ENCODE data around the gene MDH1B. TPM values are rescaled to one million over a fixed set of nuclear protein-coding genes. Genes with fewer than 3 reads are reported as not detected.

The MDH1B gene
- total RNA-seq, 1 donor from 2014 or later: 0.25 TPM

- Mint-ChIP-seq H3K27me3 (ENCODE audit: low read depth) (peaks cover 11% of the 10 kb centered on the region), H3K9me3 (no peaks in the 10 kb centered on the region), H3K27ac (no peak overlapping the region), H3K36me3 (ENCODE audit: low read depth) (no peaks in the 10 kb centered on the region), H3K4me3 (ENCODE audit: low read depth) (no peak overlapping the region), H3K4me1 (ENCODE audit: low read depth) (peaks cover 4% of the 10 kb centered on the region)
- no peak for DNase-seq (ENCODE audit: low spot score)
- intact Hi-C loops (cut with micrococcal nuclease): no loop called here
These were observed 63.0 kb downstream of the MDH1B start for GRCh38 chr2:206701952-206702605.

GRCh38 chr2:206700156-206700555 lies 65.0 kb downstream of the MDH1B start:
- no peak overlapping the region for H3K27ac Mint-ChIP-seq
- H3K36me3 Mint-ChIP-seq (ENCODE audit: low read depth): no peaks in the 10 kb centered on the region
- H3K27me3 Mint-ChIP-seq (ENCODE audit: low read depth): peaks cover 14% of the 10 kb centered on the region
- peaks cover 4% of the 10 kb centered on the region for H3K4me1 Mint-ChIP-seq (ENCODE audit: low read depth)
- no peak overlapping the region for H3K4me3 Mint-ChIP-seq (ENCODE audit: low read depth)
- no peaks in the 10 kb centered on the region for H3K9me3 Mint-ChIP-seq
- no peak for DNase-seq (ENCODE audit: low spot score)
- intact Hi-C loops (cut with micrococcal nuclease): no loop called here

GRCh38 chr2:206698811-206699210 lies 66.3 kb downstream of the MDH1B start:
- Mint-ChIP-seq H3K36me3 (ENCODE audit: low read depth) (no peaks in the 10 kb centered on the region), H3K4me1 (ENCODE audit: low read depth) (peaks cover 4% of the 10 kb centered on the region)

GRCh38 chr2:206696910-206697309 lies 68.2 kb downstream of the MDH1B start:
- H3K9me3 Mint-ChIP-seq: no peaks in the 10 kb centered on the region
- no peak overlapping the region for H3K4me3 Mint-ChIP-seq (ENCODE audit: low read depth)
- peaks cover 16% of the 10 kb centered on the region for H3K27me3 Mint-ChIP-seq (ENCODE audit: low read depth)
- no peak overlapping the region for H3K27ac Mint-ChIP-seq
- DNase-seq (ENCODE audit: low spot score): no peak
- no peaks in the 10 kb centered on the region for H3K36me3 Mint-ChIP-seq (ENCODE audit: low read depth)
- peaks cover 4% of the 10 kb centered on the region for H3K4me1 Mint-ChIP-seq (ENCODE audit: low read depth)
- intact Hi-C loops (cut with micrococcal nuclease): no loop called here

More at GRCh38 chr2:206698811-206699210, 66.3 kb downstream of the MDH1B start:
- Mint-ChIP-seq H3K9me3 (no peaks in the 10 kb centered on the region), H3K27me3 (ENCODE audit: low read depth) (peaks cover 14% of the 10 kb centered on the region), H3K4me3 (ENCODE audit: low read depth) (no peak overlapping the region), H3K27ac (no peak overlapping the region)
- DNase-seq (ENCODE audit: low spot score): no peak
- intact Hi-C loops (cut with micrococcal nuclease): no loop called here

- H3K27ac Mint-ChIP-seq: no peak overlapping the region
- intact Hi-C loops (cut with micrococcal nuclease): loop anchor here (2.0 to 5.0 kb wide), 3 partner anchors 87 to 781 kb away; no protein-coding TSS in a partner anchor
- no peaks in the 10 kb centered on the region for H3K9me3 Mint-ChIP-seq
- DNase-seq (ENCODE audit: low spot score): no peak
- H3K4me3 Mint-ChIP-seq (ENCODE audit: low read depth): no peak overlapping the region
- no peaks in the 10 kb centered on the region for H3K4me1 Mint-ChIP-seq (ENCODE audit: low read depth)
- no peaks in the 10 kb centered on the region for H3K36me3 Mint-ChIP-seq (ENCODE audit: low read depth)
- H3K27me3 Mint-ChIP-seq (ENCODE audit: low read depth): peaks cover 16% of the 10 kb centered on the region
These were observed 71.6 kb downstream of the MDH1B start for GRCh38 chr2:206693399-206694137.

GRCh38 chr2:206692971-206693370 lies 72.2 kb downstream of the MDH1B start:
- H3K4me1 Mint-ChIP-seq (ENCODE audit: low read depth): no peaks in the 10 kb centered on the region
- H3K27me3 Mint-ChIP-seq (ENCODE audit: low read depth): peaks cover 16% of the 10 kb centered on the region
- no peak for DNase-seq (ENCODE audit: low spot score)
- no peaks in the 10 kb centered on the region for H3K9me3 Mint-ChIP-seq
- H3K36me3 Mint-ChIP-seq (ENCODE audit: low read depth): no peaks in the 10 kb centered on the region
- H3K4me3 Mint-ChIP-seq (ENCODE audit: low read depth): no peak overlapping the region
- intact Hi-C loops (cut with micrococcal nuclease): loop anchor here (2.0 to 5.0 kb wide), 2 partner anchors 289 to 782 kb away; no protein-coding TSS in a partner anchor
- H3K27ac Mint-ChIP-seq: no peak overlapping the region

GRCh38 chr2:206688990-206689389 lies 76.1 kb downstream of the MDH1B start:
- Mint-ChIP-seq H3K27ac (no peak overlapping the region), H3K27me3 (ENCODE audit: low read depth) (peaks cover 21% of the 10 kb centered on the region), H3K36me3 (ENCODE audit: low read depth) (no peaks in the 10 kb centered on the region), H3K4me1 (ENCODE audit: low read depth) (no peaks in the 10 kb centered on the region), H3K9me3 (no peaks in the 10 kb centered on the region), H3K4me3 (ENCODE audit: low read depth) (no peak overlapping the region)
- intact Hi-C loops (cut with micrococcal nuclease): no loop called here
- DNase-seq (ENCODE audit: low spot score): no peak

- no peaks in the 10 kb centered on the region for H3K36me3 Mint-ChIP-seq (ENCODE audit: low read depth)
- peaks cover 20% of the 10 kb centered on the region for H3K27me3 Mint-ChIP-seq (ENCODE audit: low read depth)
- no peaks in the 10 kb centered on the region for H3K9me3 Mint-ChIP-seq
- intact Hi-C loops (cut with micrococcal nuclease): no loop called here
- DNase-seq (ENCODE audit: low spot score): no peak
- no peaks in the 10 kb centered on the region for H3K4me1 Mint-ChIP-seq (ENCODE audit: low read depth)
- no peak overlapping the region for H3K27ac Mint-ChIP-seq
- H3K4me3 Mint-ChIP-seq (ENCODE audit: low read depth): no peak overlapping the region
These were observed 76.7 kb downstream of the MDH1B start for GRCh38 chr2:206688453-206688852.

Other genes with a start within 250 kb of the MDH1B start
- gene FAM237A, start 122.8 kb downstream of the MDH1B start, total RNA-seq: not detected in 2 replicates
- gene DYTN, start 46.9 kb downstream of the MDH1B start, total RNA-seq: not detected in 2 replicates
- gene FASTKD2, start 278 bp upstream of the MDH1B start, total RNA-seq: 34.5 and 34.7 TPM in 2 replicates
- gene CPO, start 174.2 kb upstream of the MDH1B start, total RNA-seq: not detected in 2 replicates